H1 (cell line): Measurements from ENCODE around the gene TRABD2B. TPM values are rescaled to one million over a fixed set of nuclear protein-coding genes. Genes with fewer than 3 reads are reported as not detected.
A peak's percentile ranks its signal among the peaks of the same experiment; 100 is the strongest.

Experiments used
- CTCF ChIA-PET: fragments of 300-600 bp; sonication (Branson Sonifier 250); formaldehyde crosslinking; loops from one replicate; lab custom pipeline; 2021; ENCODE audit not compliant: partially characterized antibody; lab: Charles Lee
- POLR2A ChIA-PET: fragments of 300-600 bp; sonication (Branson Sonifier 250); formaldehyde crosslinking; loops from one replicate; lab custom pipeline; 2021; ENCODE audit warnings: inconsistent platforms; ENCODE audit not compliant: partially characterized antibody; lab: Charles Lee
- DNase-seq, 2 experiments: peaks; one replicate each; pipeline versions ENCODE4 v3.0.0 to v3.0.0-alpha.2; 2010 to 2022; ENCODE audit warnings: low spot score in 2 of 2, low read depth in 1 of 2, mixed read lengths in 1 of 2
- FAIRE-seq: peaks from 2 replicates; lab custom pipeline; 2011; peaks lifted over from hg19 to GRCh38; lab: Jason Lieb, UNC
- H2AFZ ChIP-seq: 2 replicates; pipeline ENCODE4 v1.8.1; 2012; ENCODE audit warnings: low read length, inconsistent platforms
- H2AK5ac ChIP-seq: 2 replicates; pipeline ENCODE4 v1.6.1; 2013; ENCODE audit warnings: low read depth, low read length
- H2BK120ac ChIP-seq: replicated peaks from 2 replicates; pipeline ENCODE3; 2013; ENCODE audit warnings: low read depth, low read length, inconsistent platforms
- H2BK12ac ChIP-seq: 2 replicates; pipeline ENCODE4 v1.6.1; 2013; ENCODE audit warnings: low read depth, low read length
- H2BK15ac ChIP-seq: 2 replicates; pipeline ENCODE4 v1.6.1; 2013; ENCODE audit warnings: low read length
- H2BK20ac ChIP-seq: 2 replicates; pipeline ENCODE4 v1.6.1; 2013; ENCODE audit warnings: low read length
- H2BK5ac ChIP-seq: 2 replicates; pipeline ENCODE4 v1.6.1; 2013; ENCODE audit warnings: low read depth, low read length
- H3K14ac ChIP-seq: 2 replicates; pipeline ENCODE4 v1.6.1; 2013; ENCODE audit warnings: inconsistent platforms; ENCODE audit not compliant: insufficient read length
- H3K18ac ChIP-seq: 2 replicates; pipeline ENCODE4 v1.6.1; 2013; ENCODE audit warnings: low read length; ENCODE audit errors: extremely low read depth
- H3K23ac ChIP-seq: 2 replicates; pipeline ENCODE4 v1.6.1; 2013; ENCODE audit warnings: inconsistent platforms; ENCODE audit not compliant: insufficient read length
- H3K23me2 ChIP-seq: 2 replicates; pipeline ENCODE4 v1.6.1; 2013; ENCODE audit warnings: low read depth, low read length
- H3K27ac ChIP-seq: 2 replicates; pipeline ENCODE4 v1.6.1; 2011; ENCODE audit warnings: low read depth, low read length, inconsistent platforms
- H3K27me3 ChIP-seq, 4 experiments: replicated peaks in 1 of 4; 1 replicate in 1 of 4; 2 replicates in 3 of 4; pipeline versions ENCODE4 v1.6.1 to v1.8.1; 2011 to 2013; ENCODE audit warnings: low read length in 3 of 4, mild to moderate bottlenecking in 3 of 4, inconsistent platforms in 2 of 4, mixed read lengths in 2 of 4, moderate library complexity in 1 of 4; ENCODE audit not compliant: control insufficient read depth in 3 of 4, insufficient read depth in 3 of 4; ENCODE audit errors: extremely low read depth in 1 of 4
- H3K36me3 ChIP-seq, 4 experiments: 2 replicates each; pipeline versions ENCODE4 v1.6.1 to v1.8.1; 2011 to 2013; ENCODE audit warnings: mild to moderate bottlenecking in 4 of 4, low read length in 3 of 4, moderate library complexity in 2 of 4, control low read depth in 1 of 4, inconsistent platforms in 1 of 4; ENCODE audit not compliant: insufficient read depth in 4 of 4, control insufficient read depth in 2 of 4
- H3K4ac ChIP-seq: replicated peaks from 2 replicates; pipeline ENCODE3; 2013; ENCODE audit warnings: low read length, low read depth, mixed read lengths, inconsistent platforms; ENCODE audit not compliant: insufficient read length
- H3K4me1 ChIP-seq, 4 experiments: replicated peaks in 1 of 4; 1 replicate in 1 of 4; 2 replicates in 3 of 4; pipeline versions ENCODE4 v1.6.1 to v1.8.1; 2011 to 2013; ENCODE audit warnings: low read length in 3 of 4, inconsistent platforms in 2 of 4, mixed read lengths in 1 of 4; ENCODE audit not compliant: insufficient read depth in 4 of 4, control insufficient read depth in 3 of 4
- H3K4me2 ChIP-seq, 2 experiments: 2 replicates each; pipeline versions ENCODE4 v1.6.1 to v1.8.1; 2011 to 2013; ENCODE audit warnings: low read depth in 2 of 2, low read length in 2 of 2, control low read depth in 1 of 2, inconsistent platforms in 1 of 2, mild to moderate bottlenecking in 1 of 2; ENCODE audit not compliant: insufficient read depth in 1 of 2
- H3K4me3 ChIP-seq, 4 experiments: fragments of 200-600, 300-600 bp in 1 of 4; sonication (generic), shearing (Covaris generic), sonication (Bioruptor Twin) in 1 of 4; 2 replicates each; pipeline versions ENCODE4 v1.5.1 to v1.8.1; 2011 to 2016; ENCODE audit warnings: low read length in 4 of 4, low read depth in 3 of 4, control low read depth in 2 of 4, inconsistent platforms in 2 of 4, mild to moderate bottlenecking in 2 of 4, mixed read lengths in 1 of 4, moderate library complexity in 1 of 4; ENCODE audit not compliant: insufficient read depth in 2 of 4; ENCODE audit errors: extremely low read depth in 1 of 4
- H3K56ac ChIP-seq: replicated peaks from 2 replicates; pipeline ENCODE3; 2013; ENCODE audit warnings: low read depth, mild to moderate bottlenecking, mixed read lengths, low read length, inconsistent platforms; ENCODE audit not compliant: insufficient read length
- H3K79me1 ChIP-seq: 2 replicates; pipeline ENCODE4 v1.6.1; 2013; ENCODE audit warnings: low read depth, low read length, control low read depth
- H3K79me2 ChIP-seq, 2 experiments: 2 replicates each; pipeline versions ENCODE4 v1.6.1 to v1.8.1; 2012 to 2013; ENCODE audit warnings: low read length in 2 of 2, mild to moderate bottlenecking in 2 of 2, inconsistent platforms in 1 of 2; ENCODE audit not compliant: insufficient read depth in 2 of 2, control insufficient read depth in 1 of 2
- H3K9ac ChIP-seq, 4 experiments: replicated peaks in 1 of 4; 1 replicate in 1 of 4; 2 replicates in 3 of 4; pipeline versions ENCODE4 v1.6.1 to v1.8.1; 2011 to 2013; ENCODE audit warnings: low read depth in 3 of 4, low read length in 3 of 4, control low read depth in 2 of 4, mild to moderate bottlenecking in 2 of 4, moderate library complexity in 2 of 4, inconsistent platforms in 1 of 4; ENCODE audit errors: extremely low read depth in 1 of 4
- H3K9me3 ChIP-seq, 2 experiments: 2 replicates each; pipeline versions ENCODE4 v1.6.1 to v1.8.1; 2012 to 2013; ENCODE audit warnings: mild to moderate bottlenecking in 2 of 2, moderate library complexity in 2 of 2, control low read depth in 1 of 2, inconsistent platforms in 1 of 2, low read depth in 1 of 2, low read length in 1 of 2, mixed read lengths in 1 of 2; ENCODE audit not compliant: insufficient read depth in 2 of 2
- H4K20me1 ChIP-seq, 2 experiments: replicated peaks in 1 of 2; 2 replicates each; pipeline versions ENCODE3 to v1.8.1; 2011 to 2013; ENCODE audit warnings: inconsistent platforms in 2 of 2, low read length in 2 of 2, mild to moderate bottlenecking in 1 of 2; ENCODE audit not compliant: insufficient read depth in 2 of 2, control insufficient read depth in 1 of 2
- H4K5ac ChIP-seq: 2 replicates; pipeline ENCODE4 v1.6.1; 2013; ENCODE audit warnings: low read length, low read depth, mixed read lengths, inconsistent platforms; ENCODE audit not compliant: insufficient read length
- H4K8ac ChIP-seq: 2 replicates; pipeline ENCODE4 v1.8.0; 2013; ENCODE audit warnings: mild to moderate bottlenecking, moderate library complexity, low read length, inconsistent platforms; ENCODE audit not compliant: insufficient read depth; ENCODE audit errors: extremely low read depth
- H4K91ac ChIP-seq: replicated peaks from 2 replicates; pipeline ENCODE3; 2013; ENCODE audit warnings: low read length, mixed read lengths, inconsistent platforms; ENCODE audit not compliant: insufficient read length
- BRCA1 ChIP-seq: IDR thresholded peaks from 2 replicates; pipeline ENCODE4 v1.6.1; 2012; ENCODE audit warnings: low read depth, low read length, improper control_type of control experiment
- CBX5 ChIP-seq: fragments of 300-800, 300-1000 bp; sonication (generic); IDR thresholded peaks from 2 replicates; pipeline ENCODE4 v1.7.1; 2016; ENCODE audit warnings: antibody characterized with exemption, low read length, low read depth
- CEBPB ChIP-seq: IDR thresholded peaks from 2 replicates; pipeline ENCODE4 v1.6.1; 2012; ENCODE audit warnings: low read depth, low read length
- CREB1 ChIP-seq: IDR thresholded peaks from 2 replicates; pipeline ENCODE4 v1.6.1; 2012; ENCODE audit warnings: inconsistent platforms
- E2F6 ChIP-seq: IDR thresholded peaks from 2 replicates; pipeline ENCODE4 v1.6.1; 2012; ENCODE audit warnings: inconsistent platforms
- FOSL1 ChIP-seq: IDR thresholded peaks from 2 replicates; pipeline ENCODE4 v1.6.1; 2011; ENCODE audit warnings: mild to moderate bottlenecking, low read depth, low read length, moderate library complexity; ENCODE audit not compliant: insufficient read depth
- GTF2F1 ChIP-seq: IDR thresholded peaks from 2 replicates; pipeline ENCODE4 v1.6.1; 2012; ENCODE audit warnings: low read depth, low read length, improper control_type of control experiment, borderline replicate concordance
- POLR2A ChIP-seq, 2 experiments: IDR thresholded peaks; 1 replicate in 1 of 2; 2 replicates in 1 of 2; pipeline ENCODE4 v1.6.1; 2011; ENCODE audit warnings: low read depth in 2 of 2, low read length in 2 of 2, mild to moderate bottlenecking in 2 of 2; ENCODE audit errors: control extremely low read depth in 1 of 2
- SAP30 ChIP-seq: fragments of 300-600 bp; sonication (generic); IDR thresholded peaks from 2 replicates; pipeline ENCODE4 v1.7.1; 2012; ENCODE audit warnings: low read length, moderate library complexity, mild to moderate bottlenecking, inconsistent platforms; ENCODE audit not compliant: insufficient read depth, insufficient replicate concordance
- TCF12 ChIP-seq: IDR thresholded peaks from 2 replicates; pipeline ENCODE4 v1.6.1; 2011; ENCODE audit warnings: low read depth, mild to moderate bottlenecking, low read length
- WGBS, 2 experiments: shearing (Covaris generic) in 1 of 2; methylation state at CpG; one replicate each; pipeline versions ENCODE4 v1.1.6 to v1.1.7; 2013 to 2015; ENCODE audit warnings: low lambda C conversion rate in 2 of 2, mixed read lengths in 2 of 2, inconsistent platforms in 1 of 2, low coverage in 1 of 2, missing lambda C conversion rate in 1 of 2; ENCODE audit not compliant: insufficient replicate concordance in 2 of 2, insufficient coverage in 1 of 2, insufficient read length in 1 of 2; ENCODE audit errors: extremely low coverage in 1 of 2, missing lambda C conversion rate in 1 of 2; 5-methylcytosine and 5-hydroxymethylcytosine counted together
- polyA plus RNA-seq, 7 experiments: library from polyadenylated mRNA; depleted of rRNA in 3 of 7; stranded (reverse) in 5 of 7; unstranded in 2 of 7; fragments of >200 nt in 5 of 7; fragments of 200-250 nt in 2 of 7; gene quantifications; 1 replicate in 5 of 7; 2 replicates in 1 of 7; 4 replicates in 1 of 7; pipeline versions ENCODE4 v1.2.1 to v1.2.3, GENCODE V29; 2011 to 2013; ENCODE audit warnings: missing spikeins in 2 of 7, mixed read lengths in 2 of 7
- total RNA-seq: library from RNA; stranded (reverse); fragmentation: NEBNext Ultra II Directional; extraction: Animal tissue kit (Norgen Biotek cat#: 25700); gene quantifications from 2 replicates; pipeline ENCODE4 v1.2.1, GENCODE V29; 2021

TRABD2B gene
- total and polyA plus RNA-seq, 2 of the 8 experiments (the other 6 are each of a cell fraction or from before 2014, with no cell fraction given): 0.95 to 3.4 TPM

GRCh38 chr1:47985018-47985417 lies 12.2 kb downstream of the TRABD2B start:
- peaks cover 17 to 33% (median 20%) of the 10 kb centered on the region in 4 experiments for H3K4me1 ChIP-seq
- H3K79me1 ChIP-seq: no peaks in the 10 kb centered on the region
- H3K56ac ChIP-seq: no peak overlapping the region
- H2BK5ac ChIP-seq: peak overlapping the region; percentile 89; the same call in 1 of the 2 replicates
- FAIRE-seq (no peak), DNase-seq (no peak)
- no peaks in the 10 kb centered on the region for H4K20me1 ChIP-seq
- no peaks in the 10 kb centered on the region for H3K36me3 ChIP-seq
- no peak overlapping the region for H3K14ac ChIP-seq
- no peak overlapping the region for H3K23ac ChIP-seq
- H2BK12ac ChIP-seq: peak overlapping the region; percentile 82; the same call in 1 of the 2 replicates
- H3K4me2 ChIP-seq: peak overlapping the region; percentile 70 to 80; a peak in 2 of 4 replicates
- no peak overlapping the region for H4K91ac ChIP-seq
- H2AK5ac ChIP-seq: peak overlapping the region; percentile 88; the same call in 1 of the 2 replicates
- H3K27ac ChIP-seq: no peak overlapping the region
- H3K4me3 ChIP-seq: peak overlapping the region in 1 of 4 experiments; percentile 54; a peak in 1 of 8 replicates
- peak overlapping the region; percentile 24 for H3K18ac ChIP-seq
- 87% methylated on average over 4 of the region's 4 CpGs; no CpG with 5 or more reads in 1 of the 2 experiments for WGBS, 2 experiments
- H2BK20ac ChIP-seq: peak overlapping the region; percentile 80
- peak overlapping the region; percentile 100 for H2BK15ac ChIP-seq
- H3K79me2 ChIP-seq: peaks cover 0 to 7% of the 10 kb centered on the region in 2 experiments; a peak in 1 of 4 replicates
- peaks cover 4% of the 10 kb centered on the region; the same call in 1 of the 2 replicates for H3K23me2 ChIP-seq
- H2BK120ac ChIP-seq: peak overlapping the region; percentile 1
- no peak overlapping the region for H4K8ac ChIP-seq
- POLR2A ChIA-PET: interaction anchor here (1.0 to 2.9 kb wide), 2 partner anchors 10 to 12 kb away, joined by 3 to 10 read pairs; partner anchors contain the start of gene TRABD2B
- CTCF ChIA-PET: interaction anchor here (1.1 to 4.8 kb wide), 9 partner anchors 10 to 109 kb away, joined by 3 to 31 read pairs (median 5); partner anchors contain the start of gene TRABD2B
- no peak overlapping the region for H2AFZ ChIP-seq
- H3K9ac ChIP-seq: no peak overlapping the region
- no peaks in the 10 kb centered on the region for H3K9me3 ChIP-seq
- peak overlapping the region; percentile 72 for H3K4ac ChIP-seq
- H4K5ac ChIP-seq: no peak overlapping the region
- H3K27me3 ChIP-seq: peaks cover 0 to 14% (median 9%) of the 10 kb centered on the region in 4 experiments; a peak in 5 of 7 replicates
- no peak for TF ChIP-seq POLR2A (IDR thresholded peaks at IDR 0.05; ENCODE audit: control extremely low read depth in 1 of 2, low read depth in 2 of 2, low read length in 2 of 2)
- TF ChIP-seq CEBPB: no peak
- TF ChIP-seq E2F6: no peak
- no peak for TF ChIP-seq SAP30
- no peak for TF ChIP-seq CBX5
- no peak for TF ChIP-seq BRCA1
- no peak for TF ChIP-seq TCF12
- TF ChIP-seq FOSL1: no peak
- TF ChIP-seq CREB1: no peak
- no peak for TF ChIP-seq GTF2F1
- TF ChIP-seq, all 59 proteins: peak for 0
